Left renal pelvis (tissue), 4 donors: Measurements from ENCODE around the gene ASPN. TPM values are rescaled to one million over a fixed set of nuclear protein-coding genes. Genes with fewer than 3 reads are reported as not detected.
A peak's percentile ranks its signal among the peaks of the same experiment; 100 is the strongest.

Experiments used
- DNase-seq, 4 donors: peaks; one replicate each; pipeline ENCODE4 v3.0.0-alpha.2; 2013; ENCODE audit warnings: low read depth in 4 of 4, low spot score in 3 of 4
- polyA plus RNA-seq, 4 donors: library from polyadenylated mRNA; unstranded; fragments of 120-200 nt; gene quantifications; one replicate each; pipeline ENCODE4 v1.2.1, GENCODE V29; 2013; ENCODE audit not compliant: insufficient read length in 4 of 4

The ASPN gene
- polyA plus RNA-seq, 4 donors, result 8.3 to 256 (median 31.6) TPM

DNA sequence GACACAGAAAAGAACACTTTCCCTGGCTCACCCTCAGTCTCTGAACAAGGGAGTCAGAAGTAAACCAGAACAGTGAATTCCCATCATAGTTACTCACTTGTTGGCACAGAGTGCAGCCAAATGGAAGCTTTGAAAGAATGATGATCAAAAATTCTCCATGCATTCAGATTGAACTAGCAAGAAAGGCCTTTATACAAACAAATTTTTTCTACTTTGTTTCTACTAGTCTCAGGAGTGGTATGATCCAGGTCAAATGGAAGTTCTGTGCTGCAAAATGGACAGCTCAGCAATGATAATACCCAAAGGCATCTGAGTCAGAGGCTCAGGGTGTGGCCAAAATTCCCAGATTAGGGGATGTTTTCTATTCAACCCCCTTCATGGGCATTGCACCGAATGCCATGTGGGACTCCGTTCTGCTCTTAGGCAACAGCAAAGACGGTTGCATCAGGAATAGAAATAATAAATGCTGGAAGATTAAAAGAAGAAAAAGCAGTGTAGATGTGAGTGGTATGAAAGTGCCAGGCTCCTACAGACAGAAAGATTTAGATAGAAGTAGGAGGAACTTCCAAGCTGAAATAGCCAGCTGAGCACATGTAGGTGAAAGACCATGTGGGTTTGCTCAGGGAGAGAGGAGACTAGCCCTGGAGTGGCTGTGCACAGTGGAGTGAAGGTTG lies 24.0 kb upstream of the ASPN start:
- DNase-seq, result no peak

DNA sequence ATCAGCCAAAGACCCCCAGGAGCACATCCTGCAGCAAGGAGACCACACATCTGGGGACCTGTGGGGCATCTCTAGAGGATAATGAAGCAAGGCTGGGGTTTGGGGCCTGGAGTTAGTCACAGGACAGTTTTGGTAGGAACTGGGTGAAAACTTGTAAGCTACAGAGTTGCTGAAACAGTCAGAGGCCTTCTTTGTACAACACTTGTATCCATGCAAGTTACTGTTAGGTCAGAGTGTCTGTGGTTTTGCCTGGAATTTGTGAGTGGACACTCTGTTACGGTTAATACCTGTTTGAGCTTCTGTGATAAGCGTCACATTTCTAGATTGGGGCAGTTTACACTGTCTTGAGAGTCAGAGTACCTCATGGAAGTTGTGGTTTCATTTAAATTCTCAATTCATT lies 22.6 kb upstream of the ASPN start:
- DNase-seq, result no peak

DNA sequence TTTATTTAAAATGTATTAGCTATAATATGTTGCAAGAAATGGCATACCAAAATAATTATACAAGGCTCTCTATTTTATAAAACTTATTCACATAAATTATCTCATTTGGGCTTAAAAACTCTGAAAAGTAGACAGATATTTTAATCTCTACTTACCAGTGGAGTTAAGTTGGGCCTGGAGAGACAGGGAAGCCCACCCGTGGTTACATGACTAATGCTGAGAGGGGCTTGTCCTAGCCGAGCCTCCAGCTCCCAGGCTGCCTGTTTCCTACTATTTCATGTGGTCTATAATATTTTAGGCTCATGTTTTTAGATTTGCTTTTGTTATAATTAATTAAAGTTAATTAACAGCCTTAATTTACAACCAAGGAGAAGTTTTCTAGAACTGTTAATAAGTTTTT lies 20.9 kb upstream of the ASPN start:
- DNase-seq, result no peak

DNA sequence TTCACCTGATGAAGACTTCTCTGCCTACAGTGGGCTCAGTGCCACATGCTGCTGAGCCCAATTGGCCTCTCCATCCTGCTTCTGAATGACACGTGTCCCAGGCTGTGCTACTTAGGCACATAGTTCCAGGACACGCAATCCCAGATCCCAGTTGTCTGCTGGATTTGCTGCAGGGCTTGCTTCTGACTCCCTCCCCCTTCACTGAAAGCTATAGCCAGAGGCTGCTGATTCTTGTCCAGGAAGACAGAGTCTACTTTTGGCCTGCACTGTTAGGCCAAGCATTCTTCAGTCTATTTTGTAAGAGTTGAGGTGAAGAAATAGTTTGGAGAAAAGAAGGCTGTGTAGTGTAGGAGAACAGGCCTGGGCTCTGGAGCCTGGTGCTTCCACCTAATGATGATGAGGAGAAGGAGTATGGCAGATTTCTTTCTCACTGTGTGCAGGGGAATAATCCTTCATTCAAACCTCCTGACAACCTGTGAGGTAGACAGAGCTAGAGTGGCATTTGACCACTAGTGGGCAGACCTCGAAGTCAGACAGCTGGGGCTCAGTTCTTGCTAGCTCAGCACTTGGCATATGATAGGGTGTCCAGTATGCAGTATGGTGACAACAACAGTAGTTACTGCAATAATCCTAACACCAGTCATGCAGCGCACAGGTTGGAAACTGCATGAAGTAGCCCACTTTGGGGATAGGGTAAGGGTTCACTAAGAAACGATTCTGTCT lies 19.5 kb upstream of the ASPN start:
- DNase-seq, result no peak

DNA sequence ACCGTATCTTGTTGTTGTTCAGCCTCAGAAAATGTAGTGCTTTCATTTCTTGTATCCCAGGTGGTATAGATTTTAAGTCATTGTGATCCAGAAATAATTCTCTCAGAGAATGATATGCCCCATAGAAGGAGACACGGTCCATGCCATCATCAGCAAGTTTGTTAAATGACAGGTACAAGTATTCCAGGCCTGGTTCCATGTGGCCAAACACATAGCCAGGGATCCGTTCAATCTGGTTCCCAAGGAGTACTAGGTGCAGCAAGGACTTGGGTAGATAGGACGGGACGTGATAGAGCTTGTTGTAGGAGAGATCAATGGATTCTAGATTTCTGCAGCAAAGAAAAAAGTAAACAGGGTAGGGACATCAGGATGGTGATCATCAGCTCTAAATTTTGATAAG lies 18.4 kb upstream of the ASPN start:
- DNase-seq, result no peak

DNA sequence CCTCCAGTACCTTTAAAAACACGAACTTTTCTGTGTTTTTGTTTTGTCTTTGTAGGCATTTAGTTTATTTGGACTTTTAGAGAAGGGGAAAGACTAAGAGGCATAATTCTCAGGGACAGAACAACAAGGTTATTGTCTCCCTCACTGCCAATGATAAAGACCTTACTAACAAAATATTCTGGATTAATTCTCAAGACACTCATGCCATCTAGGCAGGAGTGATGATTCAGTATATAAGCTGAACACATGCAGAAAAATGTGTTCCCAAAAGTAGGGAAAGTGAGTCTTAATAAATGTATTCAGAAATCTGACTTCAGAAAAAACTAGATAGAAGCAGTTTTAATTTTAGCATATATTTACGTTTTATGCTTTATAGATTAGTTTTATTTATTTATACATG lies 17.4 kb upstream of the ASPN start:
- no peak for DNase-seq

DNA sequence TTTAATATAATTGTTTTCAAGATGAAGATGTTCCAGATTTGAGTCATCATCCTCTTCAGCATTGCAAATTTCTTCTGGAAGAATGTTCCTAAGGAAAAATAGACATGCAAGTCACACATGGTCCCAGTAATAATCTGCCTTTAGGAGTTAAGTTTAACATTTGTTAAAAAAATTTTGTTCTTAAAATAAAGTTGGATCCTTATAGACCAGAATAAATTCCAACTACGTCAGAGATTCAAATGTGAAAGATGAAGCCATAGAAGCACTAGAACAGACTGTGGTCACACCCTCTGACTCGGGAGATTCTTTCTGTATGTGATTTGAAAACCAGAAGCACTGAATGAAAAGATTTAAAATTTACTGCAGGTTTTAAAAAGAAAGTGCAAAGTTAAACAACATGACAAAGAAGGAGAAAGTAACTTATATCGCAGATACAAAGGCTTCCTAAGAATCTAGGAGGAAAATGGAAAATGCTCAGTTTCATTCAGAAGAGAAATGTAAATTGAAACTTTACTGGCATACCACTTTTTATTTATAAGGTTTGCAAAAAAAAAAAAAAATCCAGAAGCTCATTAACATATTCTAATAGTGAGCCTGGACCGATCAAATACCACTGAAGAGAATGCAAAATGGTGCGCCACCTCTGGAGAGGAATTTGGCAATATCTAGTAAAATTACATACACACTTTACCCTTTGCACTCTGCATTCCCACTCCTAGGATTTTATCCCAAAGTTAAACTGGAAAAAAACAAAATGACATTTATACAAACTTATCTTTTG lies 14.3 kb upstream of the ASPN start:
- no peak for DNase-seq

DNA sequence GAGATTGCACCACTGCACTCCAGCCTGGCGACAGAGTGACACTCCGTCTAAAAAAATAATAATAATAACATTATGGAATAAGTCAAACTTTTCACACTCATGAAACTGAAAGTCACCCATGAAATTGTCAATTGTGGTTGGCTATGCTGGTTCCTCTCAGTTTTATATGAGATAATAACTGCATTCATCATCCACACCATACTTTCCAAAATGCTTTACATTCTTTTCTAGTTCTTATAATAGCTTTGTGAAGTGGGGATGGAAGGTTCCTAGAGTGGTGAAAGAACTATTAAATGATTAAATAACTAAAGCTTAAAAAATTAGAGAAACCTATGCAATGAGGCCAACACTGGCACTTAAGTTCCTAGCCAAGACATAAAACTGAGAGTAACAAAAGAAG lies 12.6 kb upstream of the ASPN start:
- DNase-seq, result no peak

DNA sequence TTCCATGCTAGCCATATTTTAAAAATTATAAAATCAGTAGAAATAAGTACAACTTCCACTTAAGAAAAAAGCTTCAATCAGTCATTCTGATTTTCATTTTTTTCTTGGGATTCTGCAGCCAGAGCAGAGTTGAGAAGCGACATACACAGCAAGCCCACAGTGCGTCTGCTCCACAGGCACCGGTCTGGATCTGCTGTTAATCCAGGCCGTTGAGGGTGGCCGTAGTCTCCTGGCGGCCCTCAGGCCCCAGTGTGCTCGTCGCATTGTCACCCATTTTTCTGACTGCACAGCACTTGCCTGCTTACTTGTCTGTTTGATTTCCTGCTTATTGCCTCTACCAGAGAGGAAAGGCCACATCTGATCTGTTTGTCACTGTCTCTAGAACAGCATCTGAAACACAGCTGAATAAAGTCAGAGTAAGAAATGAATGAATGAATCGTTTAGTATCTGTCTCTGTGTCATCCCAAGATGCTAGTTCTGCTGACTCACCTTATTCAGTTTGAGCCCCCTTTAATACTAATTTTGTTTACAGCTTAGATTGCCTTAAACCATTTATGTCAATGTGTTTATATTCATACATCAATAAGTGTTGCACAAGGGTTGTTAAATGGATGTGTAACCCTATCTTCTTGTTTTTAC lies 11.6 kb upstream of the ASPN start:
- no peak for DNase-seq

DNA sequence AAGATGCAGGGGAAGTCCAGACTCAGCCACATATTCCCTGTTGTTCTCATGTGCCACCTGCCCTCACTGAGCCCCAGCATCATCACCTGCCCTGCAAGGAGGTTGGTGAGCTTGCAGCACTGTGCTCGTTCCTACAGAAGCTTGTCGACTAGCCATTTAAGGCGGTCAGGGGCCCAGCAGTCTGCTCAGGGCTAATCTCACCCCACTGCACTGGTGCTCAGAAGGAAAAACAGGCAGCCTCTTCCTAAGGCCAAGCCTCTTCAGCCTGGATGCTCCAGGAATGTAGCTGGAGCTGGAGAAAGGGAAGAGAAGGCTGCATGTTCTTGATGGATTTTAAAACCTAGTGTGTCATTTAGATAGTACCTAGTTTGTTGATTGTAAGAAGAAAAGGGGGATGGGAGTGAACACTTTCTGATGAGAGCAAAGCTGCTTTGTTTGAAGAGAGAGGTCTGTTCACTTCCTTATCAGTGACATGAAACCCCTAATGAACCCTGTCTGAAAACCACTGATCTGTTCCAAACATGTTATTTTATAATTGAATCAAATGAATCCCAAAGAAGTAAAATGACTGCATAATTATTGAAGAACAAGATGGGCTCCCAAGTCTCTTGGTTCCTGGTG lies 10.6 kb upstream of the ASPN start:
- DNase-seq, result no peak

DNA sequence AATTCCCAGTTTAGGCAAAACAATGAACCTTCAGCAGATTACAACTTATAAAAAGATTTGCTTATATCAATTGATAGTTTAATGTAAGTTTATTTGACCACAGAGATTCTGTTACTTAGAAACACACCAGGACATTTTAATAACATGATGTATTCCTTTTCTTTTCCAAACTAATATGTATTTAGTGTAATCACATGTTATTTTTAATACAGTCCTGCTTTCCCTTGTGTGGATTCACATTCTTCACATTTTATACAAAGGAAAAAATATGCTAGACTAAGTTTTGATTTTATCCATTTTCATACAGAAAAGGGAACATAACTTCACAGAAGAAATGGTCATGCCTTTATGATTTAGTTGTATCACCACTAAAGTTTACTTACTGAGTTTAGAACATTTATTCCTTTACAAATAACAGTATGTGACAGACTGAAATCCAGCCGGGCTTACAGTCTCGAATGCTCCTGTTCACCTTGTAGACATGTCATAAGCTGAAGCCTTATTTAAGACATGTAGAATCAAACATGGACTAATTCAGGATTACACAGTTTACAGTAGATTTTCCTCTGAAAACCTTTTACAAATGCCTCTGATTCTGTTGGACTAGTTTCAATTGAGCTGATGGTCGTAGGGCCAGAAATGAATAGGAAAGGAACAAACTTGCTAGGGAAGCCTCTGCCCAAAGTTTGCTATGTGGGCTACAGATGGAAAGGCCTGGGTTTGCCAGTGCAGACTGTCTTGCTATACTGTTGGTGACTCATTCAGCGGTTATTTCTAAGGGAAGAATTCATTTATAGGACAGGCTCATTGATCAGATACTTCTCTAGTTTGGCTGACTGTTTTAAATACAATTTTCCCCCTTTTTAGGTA lies 6.6 kb upstream of the ASPN start:
- no peak for DNase-seq

DNA sequence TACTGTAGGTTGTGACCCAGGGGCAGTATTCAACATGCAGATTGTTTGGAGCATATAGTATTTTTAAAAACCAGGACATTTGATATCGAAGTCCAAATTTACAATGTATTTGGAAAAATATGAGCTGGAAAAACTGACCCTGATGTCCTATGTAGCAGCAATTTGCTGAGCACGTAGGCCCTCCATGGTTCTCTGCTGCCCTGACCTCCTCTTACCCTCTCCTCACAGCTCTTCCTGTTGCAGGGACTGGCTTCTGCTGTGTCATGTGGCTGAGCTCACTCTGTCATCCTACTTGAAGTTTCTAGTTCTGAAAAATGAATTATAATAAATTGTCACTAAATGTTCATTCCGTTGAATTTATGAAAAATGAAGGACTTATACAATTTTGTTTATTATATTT lies 4.1 kb upstream of the ASPN start:
- DNase-seq, result no peak

DNA sequence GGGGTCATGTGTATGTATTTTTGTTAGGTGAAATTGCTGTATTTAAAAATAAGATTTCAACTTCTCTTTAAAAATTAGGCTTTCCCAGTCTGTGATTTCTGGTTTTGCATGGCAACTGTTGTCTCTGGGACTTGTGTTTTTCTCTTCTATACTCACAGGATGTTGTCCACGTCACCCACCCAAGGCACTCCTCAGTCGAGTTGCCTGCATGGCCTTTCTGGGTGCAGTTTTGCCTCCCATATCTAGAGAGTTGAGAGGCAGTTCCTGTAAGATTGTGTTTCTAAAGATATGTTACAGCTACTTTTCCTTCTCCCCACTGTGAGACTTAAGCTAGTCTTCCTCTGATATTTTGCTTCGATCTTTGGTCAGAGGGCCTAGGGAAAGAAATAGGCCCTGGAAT lies 2.3 kb upstream of the ASPN start:
- no peak for DNase-seq

DNA sequence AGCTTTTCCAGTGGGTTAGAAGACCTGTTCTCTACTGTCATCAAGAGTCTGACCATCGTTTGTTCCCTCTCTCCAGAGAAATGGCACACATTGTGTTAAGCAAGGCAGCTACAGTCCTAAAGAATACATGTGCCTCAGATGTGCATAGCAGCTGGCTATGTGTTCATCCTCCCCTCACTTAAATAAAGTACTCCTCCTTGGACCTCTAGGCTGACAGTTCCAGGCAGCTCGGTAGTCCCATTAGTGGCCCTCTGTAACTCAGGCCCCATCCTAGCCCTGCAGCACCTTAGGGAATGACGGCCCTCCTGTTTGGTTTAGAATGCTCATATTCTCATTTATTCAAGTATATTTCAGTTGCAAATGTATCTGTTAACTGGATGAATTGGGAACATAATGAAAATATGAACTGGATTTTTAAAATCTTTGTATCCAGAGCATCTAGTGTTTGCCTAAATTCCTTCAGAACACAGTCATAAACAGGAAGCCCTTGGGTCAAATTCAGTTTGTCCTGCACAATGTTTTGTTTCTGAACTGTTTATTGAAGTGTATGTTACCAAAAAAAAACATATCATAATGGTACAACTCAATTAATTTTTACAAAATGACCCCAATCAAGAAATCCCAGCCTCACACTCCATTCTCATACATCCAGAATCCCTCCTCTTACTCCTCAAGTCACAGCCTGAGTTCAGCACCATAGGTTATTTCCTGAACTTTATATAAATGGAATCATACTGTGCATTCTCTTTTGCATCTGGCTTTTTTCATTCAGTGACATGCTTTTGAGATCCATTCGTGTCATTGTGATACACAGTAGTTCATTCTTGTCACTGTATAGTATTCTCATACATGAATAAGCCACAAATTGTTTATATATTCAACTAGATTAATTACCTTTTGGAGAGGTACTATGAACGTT lies 1.6 kb upstream of the ASPN start:
- DNase-seq, result no peak

DNA sequence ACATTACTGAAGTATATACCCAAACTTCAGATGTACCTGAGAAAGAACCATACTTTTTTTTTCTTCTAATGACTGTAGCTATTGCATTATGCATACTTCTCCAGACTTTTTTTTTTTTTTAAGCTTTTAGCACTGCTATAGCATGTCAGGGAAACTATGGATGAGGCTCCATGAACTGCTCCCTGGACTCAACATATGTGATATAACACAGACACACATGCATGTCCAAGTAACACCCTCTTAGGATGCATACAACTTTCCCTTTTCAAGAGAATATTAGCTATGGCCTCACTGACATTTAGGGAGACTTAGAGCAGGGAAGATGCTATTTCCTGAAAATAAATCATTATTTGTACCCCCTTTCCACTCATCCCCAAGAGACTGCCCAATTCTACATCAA lies 499 bp upstream of the ASPN start:
- no peak for DNase-seq

DNA sequence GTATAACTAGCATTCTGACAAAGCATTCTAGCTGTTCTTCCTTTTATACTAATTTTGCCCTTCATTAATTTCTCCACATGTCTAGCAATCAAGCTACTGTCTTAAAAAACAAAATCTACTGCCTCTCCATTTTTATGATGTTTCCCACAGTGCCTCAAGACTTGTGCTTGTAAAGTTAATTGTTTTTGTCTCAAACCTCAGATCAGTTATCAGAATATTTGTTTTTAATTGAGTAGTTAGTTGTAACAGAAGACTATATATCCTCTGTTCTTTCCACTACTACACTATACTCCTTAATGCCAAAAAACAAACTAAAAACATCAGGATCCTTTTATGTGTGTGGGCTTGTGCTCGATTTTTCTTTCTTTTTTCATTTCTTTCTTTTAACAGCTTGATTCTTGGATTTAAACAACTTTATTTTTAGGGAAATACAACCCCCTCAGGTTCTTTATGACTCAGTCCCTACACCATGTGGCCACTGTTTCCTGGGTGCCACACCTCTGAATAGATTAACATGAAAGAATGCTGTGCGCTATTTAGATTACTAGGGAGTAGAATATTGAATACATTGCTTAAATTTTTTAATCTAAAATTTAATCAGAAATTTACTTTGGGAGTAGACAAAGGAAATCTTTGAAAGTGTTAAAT lies 1.2 kb downstream of the ASPN start:
- no peak for DNase-seq

DNA sequence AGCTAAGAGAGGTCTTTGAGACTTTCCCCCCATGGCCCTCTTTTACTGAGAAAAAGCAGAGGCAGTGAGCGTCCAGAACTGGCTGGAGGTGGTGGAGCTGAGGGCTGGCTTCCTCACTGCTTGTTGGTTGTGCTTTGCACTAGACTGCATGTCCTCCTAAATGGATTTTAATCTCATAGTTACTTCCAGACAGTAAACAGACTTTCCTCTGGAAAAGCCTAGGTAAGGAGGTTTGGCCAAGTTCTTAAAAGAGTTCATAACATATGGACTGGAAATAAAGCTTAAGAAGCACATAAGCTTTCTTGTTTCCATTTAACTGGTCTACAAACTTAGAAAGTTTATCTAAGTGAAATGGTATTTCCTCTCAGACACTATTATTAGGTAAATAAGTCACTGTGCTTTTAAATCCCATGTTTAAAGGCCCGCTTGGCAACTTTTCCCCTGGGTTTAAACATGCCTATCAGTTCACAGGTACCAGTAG lies 2.0 kb downstream of the ASPN start:
- peak in 2 of 4 donors; percentile 20 to 31 for DNase-seq

DNA sequence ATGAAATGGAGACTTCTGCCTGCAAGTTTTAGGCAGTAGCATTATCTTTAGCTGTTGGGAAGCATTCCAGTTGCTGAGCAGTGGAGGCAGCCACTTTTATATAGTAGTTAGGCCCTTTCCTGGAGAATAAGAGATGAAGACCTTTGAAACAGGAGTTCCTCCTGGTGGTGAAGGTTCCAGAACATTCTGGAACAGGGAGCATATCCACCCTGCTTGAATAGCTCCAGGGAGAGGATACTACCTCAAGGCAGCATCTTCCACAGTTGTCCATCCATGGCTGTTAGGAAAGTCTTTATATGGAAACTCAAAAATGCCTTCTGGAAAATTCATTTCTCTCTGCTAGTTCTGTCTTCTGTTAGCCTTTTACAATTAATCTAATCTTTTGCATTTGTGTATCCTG lies 3.0 kb downstream of the ASPN start:
- no peak for DNase-seq
